WTC11 (cell line): Measurements from ENCODE around the gene PHLPP2. TPM values are rescaled to one million over a fixed set of nuclear protein-coding genes. Genes with fewer than 3 reads are reported as not detected.

Experiments used
- ATAC-seq: fragments of 200-7000 bp; cut with Tn5 transposase; 2 replicates; pipeline ENCODE4 v1.10.0; 2021; ENCODE audit warnings: mild to moderate bottlenecking, moderate library complexity
- CTCF ChIA-PET: fragments of 300-600 bp; sonication (Branson Sonifier 250); formaldehyde crosslinking; loops from one replicate; lab custom pipeline; 2021; ENCODE audit warnings: antibody characterized with exemption; lab: Charles Lee
- POLR2A ChIA-PET: fragments of 350-600 bp; sonication (Branson Sonifier 250); formaldehyde crosslinking; loops from one replicate; lab custom pipeline; 2021; ENCODE audit warnings: antibody characterized with exemption; lab: Charles Lee
- DNase-seq: peaks from one replicate; pipeline ENCODE4 v3.0.0; 2021; ENCODE audit warnings: low spot score
- H3K27ac Mint-ChIP-seq: 2 replicates; pipeline ENCODE4 v1.8.0; 2021; ENCODE audit warnings: mixed read lengths
- H3K27me3 Mint-ChIP-seq: 2 replicates; pipeline ENCODE4 v1.8.0; 2021; ENCODE audit warnings: low read depth, mild to moderate bottlenecking, moderate library complexity, mixed read lengths
- H3K36me3 Mint-ChIP-seq: 2 replicates; pipeline ENCODE4 v1.8.0; 2021; ENCODE audit warnings: mixed read lengths
- H3K4me1 Mint-ChIP-seq: 2 replicates; pipeline ENCODE4 v1.8.0; 2022; ENCODE audit warnings: mixed read lengths
- H3K4me3 Mint-ChIP-seq: 2 replicates; pipeline ENCODE4 v1.8.0; 2021; ENCODE audit warnings: mild to moderate bottlenecking, moderate library complexity, mixed read lengths
- H3K9me3 Mint-ChIP-seq: 2 replicates; pipeline ENCODE4 v1.8.0; 2021; ENCODE audit warnings: mixed read lengths
- ATF1 ChIP-seq: sonication (generic); formaldehyde crosslinking; IDR thresholded peaks from 2 replicates; pipeline ENCODE4 v1.8.1; 2023; ENCODE audit warnings: mild to moderate bottlenecking, moderate library complexity, missing genetic modification reagents
- CREB1 ChIP-seq: sonication (generic); formaldehyde crosslinking; IDR thresholded peaks from 2 replicates; pipeline ENCODE4 v1.8.0; 2023; ENCODE audit warnings: mild to moderate bottlenecking, missing genetic modification reagents
- GABPB1 ChIP-seq: sonication (generic); formaldehyde crosslinking; IDR thresholded peaks from 2 replicates; pipeline ENCODE4 v1.8.1; 2023; ENCODE audit warnings: mild to moderate bottlenecking, missing genetic modification reagents
- GTF2I ChIP-seq: fragments of 250-450 bp; sonication (Bioruptor Pico); conservative IDR thresholded peaks from 2 replicates; pipeline ENCODE4 v1.4.0; 2021; ENCODE audit warnings: mild to moderate bottlenecking
- IRF2 ChIP-seq: sonication (generic); formaldehyde crosslinking; IDR thresholded peaks from 2 replicates; pipeline ENCODE4 v1.8.0; 2022; ENCODE audit warnings: low read depth, missing genetic modification reagents, borderline replicate concordance
- PRRX2 ChIP-seq: fragments of 250-450 bp; sonication (Bioruptor Pico); IDR thresholded peaks from 2 replicates; pipeline ENCODE4 v1.8.0; 2021; ENCODE audit warnings: mild to moderate bottlenecking
- SP1 ChIP-seq: sonication (generic); formaldehyde crosslinking; conservative IDR thresholded peaks from 2 replicates; pipeline ENCODE4 v1.8.1; 2022; ENCODE audit warnings: missing genetic modification reagents
- TEAD1 ChIP-seq: sonication (generic); formaldehyde crosslinking; IDR thresholded peaks from 2 replicates; pipeline ENCODE4 v1.8.0; 2022; ENCODE audit warnings: mild to moderate bottlenecking, missing genetic modification reagents
- TP53 ChIP-seq: sonication (generic); formaldehyde crosslinking; IDR thresholded peaks from 2 replicates; pipeline ENCODE4 v1.8.1; 2023; ENCODE audit warnings: mild to moderate bottlenecking, missing genetic modification reagents
- ZNF423 ChIP-seq: fragments of 250-450 bp; sonication (Bioruptor Pico); IDR thresholded peaks from 2 replicates; pipeline ENCODE4 v2.1.2; 2022; ENCODE audit warnings: mild to moderate bottlenecking, moderate library complexity
- total RNA-seq: library from RNA; stranded (reverse); gene quantifications from 3 replicates; pipeline ENCODE4 v1.2.3, GENCODE V29; 2021
- TF ChIP-seq, protein P1 (sequence below): sonication (generic); formaldehyde crosslinking; IDR thresholded peaks from 2 replicates; pipeline ENCODE4 v1.8.1; 2022; ENCODE audit warnings: low read depth, missing genetic modification reagents, borderline replicate concordance
- TF ChIP-seq, protein P2 (sequence below): sonication (generic); formaldehyde crosslinking; IDR thresholded peaks from 2 replicates; pipeline ENCODE4 v1.8.0; 2022; ENCODE audit warnings: mild to moderate bottlenecking, missing genetic modification reagents
- TF ChIP-seq, protein P3 (sequence below): fragments of 200-600 bp; IDR thresholded peaks from 2 replicates; pipeline ENCODE4 v1.8.0; 2022; ENCODE audit warnings: antibody characterized with exemption
- TF ChIP-seq, protein P4 (sequence below): sonication (generic); formaldehyde crosslinking; IDR thresholded peaks from 2 replicates; pipeline ENCODE4 v1.8.0; 2022; ENCODE audit warnings: missing genetic modification reagents
- TF ChIP-seq, protein P5 (sequence below): fragments of 250-450 bp; sonication (Bioruptor Pico); IDR thresholded peaks from 2 replicates; pipeline ENCODE4 v1.9.0; 2021; ENCODE audit warnings: moderate library complexity, mild to moderate bottlenecking, inconsistent platforms, borderline replicate concordance
- TF ChIP-seq, protein P6 (sequence below): fragments of 250-450 bp; sonication (Bioruptor Pico); IDR thresholded peaks from 2 replicates; pipeline ENCODE4 v1.9.0; 2021; ENCODE audit warnings: mild to moderate bottlenecking, borderline replicate concordance
- TF ChIP-seq, protein P7 (sequence below): sonication (generic); formaldehyde crosslinking; IDR thresholded peaks from 2 replicates; pipeline ENCODE4 v1.8.0; 2022; ENCODE audit warnings: mild to moderate bottlenecking, missing genetic modification reagents

PHLPP2 gene
- total RNA-seq, 1 experiment from 2014 or later = 29.3 TPM

DNA sequence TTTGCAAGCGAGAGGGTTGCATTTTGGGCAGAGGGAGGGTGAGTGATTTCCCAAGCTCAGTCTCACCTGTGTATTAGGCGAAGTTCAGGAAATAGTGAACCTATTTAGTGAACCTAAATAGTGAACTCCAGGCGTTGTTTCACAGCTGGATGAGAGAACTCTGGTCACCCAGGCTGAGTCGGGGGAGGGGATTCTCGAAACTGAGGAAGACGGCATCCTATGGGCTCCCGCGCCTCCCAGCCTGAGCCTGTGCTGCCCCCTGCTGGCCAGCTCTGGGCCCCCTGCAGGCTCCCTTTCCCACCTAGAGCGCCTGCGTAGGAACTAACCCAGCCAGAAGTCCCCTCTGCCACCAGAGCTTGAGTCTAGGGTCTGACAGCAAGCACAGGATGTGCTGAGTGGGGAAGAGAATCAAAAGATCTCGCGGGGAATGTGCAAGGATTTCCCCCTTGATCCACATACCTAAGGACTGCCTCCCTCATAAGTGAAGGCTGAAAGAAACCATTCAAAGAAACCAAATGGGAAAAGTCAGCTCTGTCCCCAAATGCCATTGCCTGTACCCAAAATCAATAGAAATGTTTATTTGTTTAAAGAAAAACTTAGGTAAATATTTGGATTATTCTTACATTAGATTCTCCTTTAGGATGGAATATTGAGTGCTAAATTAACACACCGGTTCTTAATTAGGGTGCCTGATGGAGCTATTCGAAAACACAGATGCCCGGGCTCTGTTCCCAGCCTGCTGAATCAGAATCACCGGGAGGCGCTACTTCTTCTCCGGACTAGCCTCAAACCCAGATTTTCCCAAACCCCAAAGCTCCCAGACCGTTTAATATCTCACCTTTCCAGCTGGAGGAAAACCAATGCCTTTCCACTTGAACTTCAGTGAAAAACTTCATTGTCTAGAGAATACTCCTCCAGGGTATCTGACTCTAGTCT lies 113.3 kb downstream of the PHLPP2 start:
- peaks cover 3% of the 10 kb centered on the region; the same call in 1 of the 2 replicates for H3K4me1 Mint-ChIP-seq
- H3K9me3 Mint-ChIP-seq = no peaks in the 10 kb centered on the region
- TF ChIP-seq, protein P1, sequence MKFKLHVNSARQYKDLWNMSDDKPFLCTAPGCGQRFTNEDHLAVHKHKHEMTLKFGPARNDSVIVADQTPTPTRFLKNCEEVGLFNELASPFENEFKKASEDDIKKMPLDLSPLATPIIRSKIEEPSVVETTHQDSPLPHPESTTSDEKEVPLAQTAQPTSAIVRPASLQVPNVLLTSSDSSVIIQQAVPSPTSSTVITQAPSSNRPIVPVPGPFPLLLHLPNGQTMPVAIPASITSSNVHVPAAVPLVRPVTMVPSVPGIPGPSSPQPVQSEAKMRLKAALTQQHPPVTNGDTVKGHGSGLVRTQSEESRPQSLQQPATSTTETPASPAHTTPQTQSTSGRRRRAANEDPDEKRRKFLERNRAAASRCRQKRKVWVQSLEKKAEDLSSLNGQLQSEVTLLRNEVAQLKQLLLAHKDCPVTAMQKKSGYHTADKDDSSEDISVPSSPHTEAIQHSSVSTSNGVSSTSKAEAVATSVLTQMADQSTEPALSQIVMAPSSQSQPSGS = no peak
- TF ChIP-seq, protein P2, sequence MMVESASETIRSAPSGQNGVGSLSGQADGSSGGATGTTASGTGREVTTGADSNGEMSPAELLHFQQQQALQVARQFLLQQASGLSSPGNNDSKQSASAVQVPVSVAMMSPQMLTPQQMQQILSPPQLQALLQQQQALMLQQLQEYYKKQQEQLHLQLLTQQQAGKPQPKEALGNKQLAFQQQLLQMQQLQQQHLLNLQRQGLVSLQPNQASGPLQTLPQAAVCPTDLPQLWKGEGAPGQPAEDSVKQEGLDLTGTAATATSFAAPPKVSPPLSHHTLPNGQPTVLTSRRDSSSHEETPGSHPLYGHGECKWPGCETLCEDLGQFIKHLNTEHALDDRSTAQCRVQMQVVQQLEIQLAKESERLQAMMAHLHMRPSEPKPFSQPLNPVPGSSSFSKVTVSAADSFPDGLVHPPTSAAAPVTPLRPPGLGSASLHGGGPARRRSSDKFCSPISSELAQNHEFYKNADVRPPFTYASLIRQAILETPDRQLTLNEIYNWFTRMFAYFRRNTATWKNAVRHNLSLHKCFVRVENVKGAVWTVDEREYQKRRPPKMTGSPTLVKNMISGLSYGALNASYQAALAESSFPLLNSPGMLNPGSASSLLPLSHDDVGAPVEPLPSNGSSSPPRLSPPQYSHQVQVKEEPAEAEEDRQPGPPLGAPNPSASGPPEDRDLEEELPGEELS = no peak
- TF ChIP-seq CREB1 (CRISPR knock-in tag) (no peak), TP53 (no peak), ZNF423 (peak; percentile 63), GABPB1 (peak; percentile 82), IRF2 (CRISPR knock-in tag) (no peak), TEAD1 (peak; percentile 44; the same call in 1 of the 2 replicates), PRRX2 (no peak), SP1 (CRISPR knock-in tag) (0 out of 2 replicates have a peak, but pooled peaks have one; percentile 17)
- TF ChIP-seq, protein P3, sequence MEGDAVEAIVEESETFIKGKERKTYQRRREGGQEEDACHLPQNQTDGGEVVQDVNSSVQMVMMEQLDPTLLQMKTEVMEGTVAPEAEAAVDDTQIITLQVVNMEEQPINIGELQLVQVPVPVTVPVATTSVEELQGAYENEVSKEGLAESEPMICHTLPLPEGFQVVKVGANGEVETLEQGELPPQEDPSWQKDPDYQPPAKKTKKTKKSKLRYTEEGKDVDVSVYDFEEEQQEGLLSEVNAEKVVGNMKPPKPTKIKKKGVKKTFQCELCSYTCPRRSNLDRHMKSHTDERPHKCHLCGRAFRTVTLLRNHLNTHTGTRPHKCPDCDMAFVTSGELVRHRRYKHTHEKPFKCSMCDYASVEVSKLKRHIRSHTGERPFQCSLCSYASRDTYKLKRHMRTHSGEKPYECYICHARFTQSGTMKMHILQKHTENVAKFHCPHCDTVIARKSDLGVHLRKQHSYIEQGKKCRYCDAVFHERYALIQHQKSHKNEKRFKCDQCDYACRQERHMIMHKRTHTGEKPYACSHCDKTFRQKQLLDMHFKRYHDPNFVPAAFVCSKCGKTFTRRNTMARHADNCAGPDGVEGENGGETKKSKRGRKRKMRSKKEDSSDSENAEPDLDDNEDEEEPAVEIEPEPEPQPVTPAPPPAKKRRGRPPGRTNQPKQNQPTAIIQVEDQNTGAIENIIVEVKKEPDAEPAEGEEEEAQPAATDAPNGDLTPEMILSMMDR = peak; percentile 93
- TF ChIP-seq, protein P4, sequence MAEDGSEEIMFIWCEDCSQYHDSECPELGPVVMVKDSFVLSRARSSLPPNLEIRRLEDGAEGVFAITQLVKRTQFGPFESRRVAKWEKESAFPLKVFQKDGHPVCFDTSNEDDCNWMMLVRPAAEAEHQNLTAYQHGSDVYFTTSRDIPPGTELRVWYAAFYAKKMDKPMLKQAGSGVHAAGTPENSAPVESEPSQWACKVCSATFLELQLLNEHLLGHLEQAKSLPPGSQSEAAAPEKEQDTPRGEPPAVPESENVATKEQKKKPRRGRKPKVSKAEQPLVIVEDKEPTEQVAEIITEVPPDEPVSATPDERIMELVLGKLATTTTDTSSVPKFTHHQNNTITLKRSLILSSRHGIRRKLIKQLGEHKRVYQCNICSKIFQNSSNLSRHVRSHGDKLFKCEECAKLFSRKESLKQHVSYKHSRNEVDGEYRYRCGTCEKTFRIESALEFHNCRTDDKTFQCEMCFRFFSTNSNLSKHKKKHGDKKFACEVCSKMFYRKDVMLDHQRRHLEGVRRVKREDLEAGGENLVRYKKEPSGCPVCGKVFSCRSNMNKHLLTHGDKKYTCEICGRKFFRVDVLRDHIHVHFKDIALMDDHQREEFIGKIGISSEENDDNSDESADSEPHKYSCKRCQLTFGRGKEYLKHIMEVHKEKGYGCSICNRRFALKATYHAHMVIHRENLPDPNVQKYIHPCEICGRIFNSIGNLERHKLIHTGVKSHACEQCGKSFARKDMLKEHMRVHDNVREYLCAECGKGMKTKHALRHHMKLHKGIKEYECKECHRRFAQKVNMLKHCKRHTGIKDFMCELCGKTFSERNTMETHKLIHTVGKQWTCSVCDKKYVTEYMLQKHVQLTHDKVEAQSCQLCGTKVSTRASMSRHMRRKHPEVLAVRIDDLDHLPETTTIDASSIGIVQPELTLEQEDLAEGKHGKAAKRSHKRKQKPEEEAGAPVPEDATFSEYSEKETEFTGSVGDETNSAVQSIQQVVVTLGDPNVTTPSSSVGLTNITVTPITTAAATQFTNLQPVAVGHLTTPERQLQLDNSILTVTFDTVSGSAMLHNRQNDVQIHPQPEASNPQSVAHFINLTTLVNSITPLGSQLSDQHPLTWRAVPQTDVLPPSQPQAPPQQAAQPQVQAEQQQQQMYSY = no peak
- TF ChIP-seq, protein P5, sequence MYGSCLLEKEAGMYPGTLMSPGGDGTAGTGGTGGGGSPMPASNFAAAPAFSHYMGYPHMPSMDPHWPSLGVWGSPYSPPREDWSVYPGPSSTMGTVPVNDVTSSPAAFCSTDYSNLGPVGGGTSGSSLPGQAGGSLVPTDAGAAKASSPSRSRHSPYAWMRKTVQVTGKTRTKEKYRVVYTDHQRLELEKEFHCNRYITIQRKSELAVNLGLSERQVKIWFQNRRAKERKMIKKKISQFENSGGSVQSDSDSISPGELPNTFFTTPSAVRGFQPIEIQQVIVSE = no peak
- DNase-seq (peak; percentile 93), ATAC-seq (peak; percentile 95)
- H3K27ac Mint-ChIP-seq = no peak overlapping the region
- POLR2A ChIA-PET = interaction anchor here (0.6 to 1.7 kb wide), 4 partner anchors 35 to 112 kb away, joined by 3 to 8 read pairs (median 4); partner anchors contain the start of gene CHST4
- no peaks in the 10 kb centered on the region for H3K36me3 Mint-ChIP-seq
- H3K4me3 Mint-ChIP-seq = peak overlapping the region; percentile 37; the same call in 1 of the 2 replicates
- CTCF ChIA-PET = interaction anchor here (0.6 to 3.3 kb wide), 54 partner anchors 9 to 350 kb away, joined by 3 to 112 read pairs (median 8); partner anchors contain the start of genes CHST4, MARVELD3, TAT and ZNF23
- no peaks in the 10 kb centered on the region; the same call in 1 of the 2 replicates for H3K27me3 Mint-ChIP-seq

DNA sequence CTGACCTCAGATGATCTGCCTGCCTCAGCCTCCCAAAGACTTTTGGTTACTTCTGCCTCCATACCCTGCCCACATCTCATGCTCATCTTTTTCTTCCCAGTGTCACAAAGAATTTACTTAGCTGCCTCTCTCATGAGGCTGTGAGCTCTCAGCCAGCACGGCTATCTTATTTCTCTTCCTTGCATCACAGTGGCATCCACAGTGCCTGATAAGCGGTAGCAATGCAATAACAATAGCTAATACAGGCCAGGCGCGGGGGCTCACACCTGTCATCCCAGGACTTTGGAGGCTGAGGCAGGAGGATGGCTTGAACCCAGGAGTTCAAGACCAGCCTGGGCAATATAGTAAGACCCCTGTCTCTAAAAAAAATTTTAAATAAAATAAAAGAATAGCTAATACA lies 114.1 kb downstream of the PHLPP2 start:
- Mint-ChIP-seq H3K4me1 (peaks cover 3% of the 10 kb centered on the region; the same call in 1 of the 2 replicates), H3K9me3 (no peaks in the 10 kb centered on the region), H3K36me3 (no peaks in the 10 kb centered on the region), H3K27ac (no peak overlapping the region), H3K27me3 (no peaks in the 10 kb centered on the region; the same call in 1 of the 2 replicates), H3K4me3 (no peak overlapping the region)
- DNase-seq (no peak), ATAC-seq (no peak)
- TF ChIP-seq, protein P6, sequence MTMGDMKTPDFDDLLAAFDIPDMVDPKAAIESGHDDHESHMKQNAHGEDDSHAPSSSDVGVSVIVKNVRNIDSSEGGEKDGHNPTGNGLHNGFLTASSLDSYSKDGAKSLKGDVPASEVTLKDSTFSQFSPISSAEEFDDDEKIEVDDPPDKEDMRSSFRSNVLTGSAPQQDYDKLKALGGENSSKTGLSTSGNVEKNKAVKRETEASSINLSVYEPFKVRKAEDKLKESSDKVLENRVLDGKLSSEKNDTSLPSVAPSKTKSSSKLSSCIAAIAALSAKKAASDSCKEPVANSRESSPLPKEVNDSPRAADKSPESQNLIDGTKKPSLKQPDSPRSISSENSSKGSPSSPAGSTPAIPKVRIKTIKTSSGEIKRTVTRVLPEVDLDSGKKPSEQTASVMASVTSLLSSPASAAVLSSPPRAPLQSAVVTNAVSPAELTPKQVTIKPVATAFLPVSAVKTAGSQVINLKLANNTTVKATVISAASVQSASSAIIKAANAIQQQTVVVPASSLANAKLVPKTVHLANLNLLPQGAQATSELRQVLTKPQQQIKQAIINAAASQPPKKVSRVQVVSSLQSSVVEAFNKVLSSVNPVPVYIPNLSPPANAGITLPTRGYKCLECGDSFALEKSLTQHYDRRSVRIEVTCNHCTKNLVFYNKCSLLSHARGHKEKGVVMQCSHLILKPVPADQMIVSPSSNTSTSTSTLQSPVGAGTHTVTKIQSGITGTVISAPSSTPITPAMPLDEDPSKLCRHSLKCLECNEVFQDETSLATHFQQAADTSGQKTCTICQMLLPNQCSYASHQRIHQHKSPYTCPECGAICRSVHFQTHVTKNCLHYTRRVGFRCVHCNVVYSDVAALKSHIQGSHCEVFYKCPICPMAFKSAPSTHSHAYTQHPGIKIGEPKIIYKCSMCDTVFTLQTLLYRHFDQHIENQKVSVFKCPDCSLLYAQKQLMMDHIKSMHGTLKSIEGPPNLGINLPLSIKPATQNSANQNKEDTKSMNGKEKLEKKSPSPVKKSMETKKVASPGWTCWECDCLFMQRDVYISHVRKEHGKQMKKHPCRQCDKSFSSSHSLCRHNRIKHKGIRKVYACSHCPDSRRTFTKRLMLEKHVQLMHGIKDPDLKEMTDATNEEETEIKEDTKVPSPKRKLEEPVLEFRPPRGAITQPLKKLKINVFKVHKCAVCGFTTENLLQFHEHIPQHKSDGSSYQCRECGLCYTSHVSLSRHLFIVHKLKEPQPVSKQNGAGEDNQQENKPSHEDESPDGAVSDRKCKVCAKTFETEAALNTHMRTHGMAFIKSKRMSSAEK (CRISPR knock-in tag) = no peak
- TF ChIP-seq ATF1 (CRISPR knock-in tag) = no peak
- TF ChIP-seq, protein P7, sequence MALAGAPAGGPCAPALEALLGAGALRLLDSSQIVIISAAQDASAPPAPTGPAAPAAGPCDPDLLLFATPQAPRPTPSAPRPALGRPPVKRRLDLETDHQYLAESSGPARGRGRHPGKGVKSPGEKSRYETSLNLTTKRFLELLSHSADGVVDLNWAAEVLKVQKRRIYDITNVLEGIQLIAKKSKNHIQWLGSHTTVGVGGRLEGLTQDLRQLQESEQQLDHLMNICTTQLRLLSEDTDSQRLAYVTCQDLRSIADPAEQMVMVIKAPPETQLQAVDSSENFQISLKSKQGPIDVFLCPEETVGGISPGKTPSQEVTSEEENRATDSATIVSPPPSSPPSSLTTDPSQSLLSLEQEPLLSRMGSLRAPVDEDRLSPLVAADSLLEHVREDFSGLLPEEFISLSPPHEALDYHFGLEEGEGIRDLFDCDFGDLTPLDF (CRISPR knock-in tag) = no peak
- TF ChIP-seq GTF2I (CRISPR knock-in tag) = 0 out of 2 replicates have a peak, but pooled peaks have one; percentile 7
- CTCF ChIA-PET = interaction anchor here (0.6 to 3.3 kb wide), 43 partner anchors 9 to 351 kb away, joined by 3 to 112 read pairs (median 9); partner anchors contain the start of genes CHST4, MARVELD3, TAT and ZNF23
- POLR2A ChIA-PET = interaction anchor here (1.1 to 1.7 kb wide), 3 partner anchors 46 to 113 kb away, joined by 3 to 8 read pairs (median 4); partner anchors contain the start of gene CHST4
